ENCODE data around the gene HTT. TPM values are rescaled to one million over a fixed set of nuclear protein-coding genes. Genes with fewer than 3 reads are reported as not detected.
A peak's percentile ranks its signal among the peaks of the same experiment; 100 is the strongest.

The HTT gene
- total and polyA plus RNA-seq, 2 of the 8 experiments (the other 6 are each of a cell fraction or from before 2014, with no cell fraction given) = 24.0 to 71.0 TPM

GRCh38 chr4:3246458-3247398, 172.2 kb downstream of the HTT start:
- no peaks in the 10 kb centered on the region; a peak in 1 of 8 replicates for H3K36me3 ChIP-seq (ENCODE audit: control insufficient read depth in 2 of 4, insufficient read depth in 4 of 4, low read length in 3 of 4)
- H4K91ac ChIP-seq (replicated peaks; ENCODE audit: insufficient read length, low read length) = no peak overlapping the region
- no peak overlapping the region; the same call in 1 of the 2 replicates for H3K18ac ChIP-seq (ENCODE audit: extremely low read depth, low read length)
- no peaks in the 10 kb centered on the region for H3K79me1 ChIP-seq (ENCODE audit: low read depth, low read length)
- H2AFZ ChIP-seq (ENCODE audit: low read length) = no peak overlapping the region
- H3K4me3 ChIP-seq (ENCODE audit: extremely low read depth in 1 of 4, insufficient read depth in 2 of 4, low read depth in 3 of 4, low read length in 4 of 4) = no peak overlapping the region
- no peak overlapping the region for H3K4me2 ChIP-seq (ENCODE audit: insufficient read depth in 1 of 2, low read depth in 2 of 2, low read length in 2 of 2)
- H3K27ac ChIP-seq (ENCODE audit: low read depth, low read length) = no peak overlapping the region
- no peak overlapping the region for H3K23ac ChIP-seq (ENCODE audit: insufficient read length)
- H3K9me3 ChIP-seq (ENCODE audit: insufficient read depth in 2 of 2, low read depth in 1 of 2, low read length in 1 of 2) = no peaks in the 10 kb centered on the region
- no peak overlapping the region for H3K4ac ChIP-seq (replicated peaks; ENCODE audit: insufficient read length, low read depth, low read length)
- H2BK5ac ChIP-seq (ENCODE audit: low read depth, low read length) = no peak overlapping the region
- no peaks in the 10 kb centered on the region for H3K79me2 ChIP-seq (ENCODE audit: control insufficient read depth in 1 of 2, insufficient read depth in 2 of 2, low read length in 2 of 2)
- H3K56ac ChIP-seq (replicated peaks; ENCODE audit: insufficient read length, low read depth, low read length) = no peak overlapping the region
- no peak overlapping the region for H3K9ac ChIP-seq (replicated peaks in 1 of 4; ENCODE audit: extremely low read depth in 1 of 4, low read depth in 3 of 4, low read length in 3 of 4)
- no peaks in the 10 kb centered on the region for H3K27me3 ChIP-seq (replicated peaks in 1 of 4; ENCODE audit: control insufficient read depth in 3 of 4, extremely low read depth in 1 of 4, insufficient read depth in 3 of 4, low read length in 3 of 4)
- POLR2A ChIA-PET (ENCODE audit: partially characterized antibody) = interaction anchor here (0.9 kb wide), 1 partner anchor 40 kb away, joined by 3 read pairs; no protein-coding TSS in a partner anchor
- peaks cover 14 to 19% of the 10 kb centered on the region in 2 experiments for H4K20me1 ChIP-seq (replicated peaks in 1 of 2; ENCODE audit: control insufficient read depth in 1 of 2, insufficient read depth in 2 of 2, low read length in 2 of 2)
- peaks cover 0 to 15% (median under 1%) of the 10 kb centered on the region in 4 experiments; a peak in 4 of 7 replicates for H3K4me1 ChIP-seq (replicated peaks in 1 of 4; ENCODE audit: control insufficient read depth in 3 of 4, insufficient read depth in 4 of 4, low read length in 3 of 4)
- no peak overlapping the region for H2BK20ac ChIP-seq (ENCODE audit: low read length)
- FAIRE-seq = no peak
- 89% methylated on average over 16 of the region's 16 CpGs; no CpG with 5 or more reads in 1 of the 2 experiments for WGBS, 2 experiments (ENCODE audit: extremely low coverage in 1 of 2, insufficient coverage in 1 of 2, insufficient read length in 1 of 2, insufficient replicate concordance in 2 of 2, low coverage in 1 of 2, low lambda C conversion rate in 2 of 2, missing lambda C conversion rate in 1 of 2)
- DNase-seq (ENCODE audit: low read depth in 1 of 2, low spot score in 2 of 2) = no peak
- no peak overlapping the region for H2AK5ac ChIP-seq (ENCODE audit: low read depth, low read length)
- H2BK12ac ChIP-seq (ENCODE audit: low read depth, low read length) = no peak overlapping the region
- CTCF ChIA-PET (ENCODE audit: partially characterized antibody) = interaction anchor here (0.5 to 2.6 kb wide), 5 partner anchors 13 to 426 kb away, joined by 3 to 6 read pairs (median 5); no protein-coding TSS in a partner anchor
- no peak overlapping the region for H4K5ac ChIP-seq (ENCODE audit: insufficient read length, low read depth, low read length)
- peak overlapping the region; percentile 75; the same call in 1 of the 2 replicates for H4K8ac ChIP-seq (ENCODE audit: extremely low read depth, insufficient read depth, low read length)
- H2BK15ac ChIP-seq (ENCODE audit: low read length) = no peak overlapping the region
- TF ChIP-seq CTCF (IDR thresholded peaks at IDR 0.05; ENCODE audit: control extremely low read depth in 1 of 3, insufficient read depth in 1 of 3, low read depth in 1 of 3, low read length in 3 of 3) (0 out of 4 replicates have a peak, but pooled peaks of 1 of the 3 experiments have one; percentile 11), EGR1 (IDR thresholded peaks at IDR 0.05; ENCODE audit: borderline replicate concordance, low read depth, low read length) (no peak)
- no peak overlapping the region for H3K14ac ChIP-seq (ENCODE audit: insufficient read length)
- H3K23me2 ChIP-seq (ENCODE audit: low read depth, low read length) = no peaks in the 10 kb centered on the region
- no peak overlapping the region for H2BK120ac ChIP-seq (replicated peaks; ENCODE audit: low read depth, low read length)
